CD4-positive, alpha-beta T cell treated with Interleukin-1 beta for 1 hour (primary cell): ENCODE data around the gene SSU72.
"Not testable (repeated sequence)": the region's sequence is repeated elsewhere in the genome, so short reads cannot be mapped to it uniquely, and the experiment has no call there.

Source experiments
- DNase-seq, 2 donors: peaks; one replicate each; pipeline ENCODE4 v3.0.0-alpha.2; 2020 to 2022

SSU72 gene

DNA sequence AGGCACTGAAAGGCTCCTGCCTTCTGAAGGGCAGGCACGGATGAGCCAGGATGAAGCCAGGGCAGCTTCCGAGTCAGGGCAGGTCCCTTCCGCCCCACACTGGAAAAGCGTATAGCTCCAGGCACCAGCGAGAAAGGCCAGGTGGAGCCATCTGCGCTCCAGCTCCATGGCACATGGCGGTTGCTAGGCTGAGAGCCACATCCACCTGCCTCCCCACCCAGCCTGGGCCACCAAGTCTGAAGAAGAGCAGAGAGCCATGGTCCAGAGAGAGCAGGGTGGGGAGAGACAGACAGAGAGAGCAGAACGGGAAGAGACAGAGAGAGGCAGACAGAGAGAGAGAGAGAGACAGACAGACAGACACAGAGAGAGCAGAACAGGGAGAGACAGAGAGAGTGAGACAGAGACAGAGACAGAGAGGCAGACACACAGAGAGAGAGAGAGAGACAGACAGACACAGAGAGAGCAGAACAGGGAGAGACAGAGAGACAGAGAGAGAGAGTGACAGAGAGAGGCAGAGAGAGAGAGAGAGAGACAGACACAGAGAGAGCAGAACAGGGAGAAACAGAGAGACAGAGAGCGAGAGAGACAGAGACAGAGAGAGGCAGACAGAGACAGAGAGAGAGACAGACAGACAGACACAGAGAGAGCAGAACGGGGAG lies 20.1 kb upstream of the SSU72 start:
- DNase-seq, result no peak

DNA sequence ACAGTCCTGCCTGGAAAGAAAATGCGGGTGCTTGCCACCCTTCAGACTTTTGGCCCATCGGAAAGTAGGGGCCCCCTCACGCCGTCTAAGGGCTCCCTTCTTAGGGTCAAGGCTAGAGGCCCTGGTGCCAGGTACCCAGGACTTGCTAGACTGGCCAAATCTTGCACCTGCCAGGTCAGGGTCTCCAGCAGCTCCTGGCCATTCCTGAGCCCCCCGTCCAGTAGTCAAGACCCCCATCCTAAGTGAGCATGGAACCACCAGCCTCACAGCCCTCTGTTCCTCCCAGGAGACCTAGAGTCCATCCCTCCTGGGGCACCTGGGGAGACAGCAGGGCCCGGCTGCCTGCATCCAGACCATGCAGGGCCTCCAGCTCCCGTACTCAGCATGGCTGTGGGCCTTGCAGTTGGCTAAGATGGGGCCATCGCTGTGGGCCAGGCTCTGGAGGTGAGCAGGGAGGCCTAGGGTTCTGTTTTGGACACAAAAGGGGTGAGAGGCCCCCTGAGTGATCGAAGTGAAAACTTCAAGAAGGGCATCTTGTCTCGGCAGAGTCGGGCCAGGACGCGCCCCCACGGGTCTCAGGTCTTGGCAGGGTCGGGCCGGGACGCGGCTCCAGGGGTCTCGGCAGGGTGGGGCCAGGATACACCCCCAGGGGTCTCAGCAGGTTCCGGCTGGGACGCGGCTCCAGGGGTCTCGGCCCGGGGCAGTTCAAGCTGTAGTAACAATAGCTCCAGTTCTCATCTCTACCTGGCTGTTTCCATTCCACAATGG lies 19.4 kb upstream of the SSU72 start:
- DNase-seq, result no peak

DNA sequence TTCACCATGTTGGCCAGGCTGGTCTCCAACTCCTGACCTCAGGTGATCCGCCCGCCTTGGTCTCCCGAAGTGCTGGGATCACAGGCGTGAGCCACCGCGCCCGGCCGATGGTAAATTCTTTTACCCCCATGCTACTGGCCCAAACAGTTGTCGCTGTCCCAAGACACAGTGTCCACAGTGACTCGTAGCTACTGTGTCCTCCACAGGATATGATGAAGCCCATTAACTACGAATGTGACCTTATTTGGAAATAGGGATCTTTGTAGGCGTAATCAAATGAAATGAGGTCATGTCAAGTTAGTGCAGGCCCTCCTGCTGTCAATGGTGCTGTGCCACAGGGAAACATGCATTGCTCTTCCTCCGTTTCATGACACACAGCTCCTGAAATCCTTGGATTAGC lies 16.8 kb upstream of the SSU72 start:
- no peak for DNase-seq

DNA sequence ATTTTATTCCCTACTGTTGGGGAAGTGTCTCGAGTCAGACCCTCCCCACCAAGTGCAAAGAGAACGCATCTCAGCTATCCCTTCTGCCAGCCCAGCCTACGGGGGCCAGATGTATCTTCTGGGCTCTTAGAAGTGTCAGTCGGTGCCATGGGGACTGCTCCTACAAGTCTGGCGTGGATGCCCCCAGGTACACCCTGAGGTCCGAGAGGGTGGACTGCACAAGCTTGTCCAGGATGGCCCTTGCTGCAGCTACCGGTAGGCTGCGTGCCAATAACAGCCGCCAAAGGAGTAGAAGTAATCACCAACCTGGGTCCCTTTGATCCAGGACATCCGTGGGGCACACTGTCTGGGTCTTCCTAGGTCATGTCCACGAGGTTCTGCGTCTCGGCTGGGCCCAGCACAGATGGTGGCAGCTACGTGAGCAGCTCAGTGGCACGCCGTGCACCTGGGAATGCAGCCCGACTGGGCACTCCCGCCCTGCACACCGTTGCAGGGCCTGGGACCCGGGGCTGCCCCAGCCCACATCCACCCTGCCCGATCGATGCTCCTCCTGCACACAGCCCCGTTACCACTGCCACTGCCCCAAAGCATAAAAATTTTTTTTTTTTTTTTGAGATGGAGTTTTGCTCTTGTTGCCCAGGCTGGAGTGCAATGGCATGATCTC lies 8.8 kb upstream of the SSU72 start:
- DNase-seq, result no peak

- no peak for DNase-seq
Measured at GRCh38 chr1:1582585-1583346, 8.1 kb upstream of the SSU72 start.

GRCh38 chr1:1578371-1578940 lies 3.8 kb upstream of the SSU72 start:
- DNase-seq, result no peak

DNA sequence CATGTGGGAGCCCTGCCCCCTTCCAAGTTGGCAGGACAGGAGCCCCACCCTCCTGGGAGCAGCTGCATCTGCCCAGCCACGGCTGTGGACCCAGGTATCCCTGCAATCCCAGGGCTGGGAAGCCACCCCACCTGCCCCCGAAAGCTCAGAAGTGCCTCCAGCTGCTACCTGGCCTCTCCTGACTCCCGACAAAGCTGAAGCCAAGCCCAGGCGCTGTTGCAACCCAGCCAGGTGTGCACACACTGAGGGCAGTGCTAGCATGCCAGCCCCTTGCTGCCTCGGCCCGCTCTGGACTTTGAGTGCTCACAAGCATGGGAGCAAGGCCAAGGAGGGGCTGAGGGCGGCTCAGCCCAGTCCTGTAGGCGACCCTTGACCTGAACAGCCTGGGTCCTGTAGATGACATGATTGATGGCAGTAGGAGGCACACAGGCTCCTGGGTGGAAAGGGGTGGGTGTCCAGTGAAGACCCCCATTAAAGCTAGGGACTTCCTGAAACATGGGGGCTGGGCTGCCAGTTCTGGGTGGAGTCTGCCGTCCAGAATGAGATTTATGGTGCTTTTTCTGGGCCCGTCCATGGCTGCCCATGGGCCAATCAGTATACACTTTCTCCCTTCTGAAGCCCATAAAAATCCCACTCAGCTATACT lies 2.8 kb upstream of the SSU72 start:
- no peak for DNase-seq

DNA sequence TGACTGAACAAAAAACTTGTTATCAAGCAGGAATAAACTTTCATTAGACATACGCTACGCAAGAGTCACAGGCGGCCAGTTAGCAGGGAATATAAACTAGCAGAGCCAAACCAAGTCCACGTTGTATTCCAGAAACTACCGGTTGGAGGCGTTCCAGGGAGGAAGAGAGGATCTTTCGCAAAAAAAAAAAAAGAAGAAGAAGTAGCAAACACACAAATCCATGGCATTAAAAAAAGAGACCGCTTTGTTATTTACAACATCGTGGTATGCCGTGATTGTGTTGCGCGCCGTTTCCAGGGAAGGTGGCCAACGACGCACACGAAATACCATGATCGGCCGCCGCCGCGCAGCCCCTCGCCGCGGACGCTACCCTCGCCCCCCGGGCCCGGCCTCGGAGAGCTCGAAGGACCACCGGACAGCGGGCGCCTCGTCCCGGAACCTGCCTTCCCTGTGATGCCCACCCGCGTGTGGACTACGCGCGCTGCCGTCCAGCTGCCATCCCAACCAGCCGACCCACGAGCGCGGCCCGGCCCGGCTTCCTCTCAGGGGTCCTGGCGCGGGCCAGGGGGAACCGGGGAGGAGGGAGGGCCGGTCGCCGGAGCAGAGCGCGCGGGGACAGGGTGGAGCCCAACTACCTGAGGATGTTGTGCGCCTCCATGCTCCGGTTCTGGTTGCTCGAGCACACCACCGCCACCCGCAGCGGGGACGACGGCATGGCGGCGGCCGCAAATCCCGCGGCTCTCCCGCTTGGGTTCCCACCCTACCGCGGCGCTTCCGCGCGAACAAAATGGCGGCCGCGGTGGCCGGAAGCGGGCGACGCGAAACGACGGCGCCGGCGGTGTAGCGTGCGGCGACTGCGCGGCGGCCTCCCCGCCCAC lies 581 bp downstream of the SSU72 start:
- DNase-seq, result peak; percentile 78 to 81

DNA sequence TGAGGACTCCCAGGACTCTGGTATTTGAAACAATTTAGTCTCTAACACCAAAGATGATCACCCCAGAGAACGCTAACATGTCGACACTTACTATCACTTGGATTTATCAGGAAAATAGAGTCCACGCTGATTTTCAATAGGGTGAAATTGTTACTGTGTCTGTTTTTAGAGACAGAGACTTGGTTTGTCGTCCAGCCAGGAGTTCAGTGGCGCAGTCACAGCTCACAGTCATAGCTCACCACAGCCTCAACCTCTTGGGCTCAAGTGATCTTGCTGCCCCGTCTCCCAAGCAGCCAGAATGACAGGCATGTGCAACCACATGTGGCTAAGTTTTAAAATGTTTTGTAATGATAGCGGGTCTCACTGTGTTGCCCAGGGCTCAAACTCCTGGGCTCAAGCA lies 5.3 kb downstream of the SSU72 start:
- no peak for DNase-seq

DNA sequence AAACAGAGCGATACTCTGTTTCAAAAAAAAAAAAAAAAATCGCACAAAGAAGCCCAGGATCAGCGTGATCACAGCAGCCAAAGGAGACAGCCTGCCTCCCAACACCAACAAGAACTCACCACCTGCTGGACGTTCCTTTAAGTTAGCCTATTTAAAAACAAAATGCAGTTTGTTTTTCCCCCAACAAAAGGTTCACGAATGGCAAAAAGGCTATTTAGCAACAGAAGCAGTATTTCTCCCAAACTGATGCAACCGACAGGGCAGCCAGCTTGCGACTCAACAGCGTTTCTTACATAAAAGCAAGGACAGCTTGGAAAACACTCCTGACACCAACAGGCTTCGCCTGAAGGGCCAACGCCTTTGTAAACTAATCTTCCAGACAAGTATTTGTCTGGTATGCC lies 6.8 kb downstream of the SSU72 start:
- DNase-seq, result no peak

- no peak for DNase-seq
Measured at GRCh38 chr1:1567152-1567875, 7.3 kb downstream of the SSU72 start.

DNA sequence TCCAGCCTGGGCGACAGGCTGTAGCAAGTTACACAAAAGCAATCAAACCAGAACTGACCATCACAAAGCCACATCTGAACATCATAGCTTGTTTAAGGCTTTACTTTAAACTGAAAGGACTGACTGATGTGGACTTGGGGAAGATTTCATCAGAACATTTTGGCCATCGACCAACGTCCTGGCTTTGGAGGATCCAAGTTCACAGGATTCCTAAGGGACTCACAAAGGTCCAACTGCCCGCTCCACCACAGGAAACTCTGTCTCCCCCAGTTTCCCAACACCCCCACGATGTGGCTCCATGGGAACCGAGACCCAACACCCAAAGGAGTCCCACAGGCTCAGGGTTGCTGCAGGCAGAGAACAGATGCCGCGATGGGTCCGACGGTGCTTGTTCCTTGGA lies 9.3 kb downstream of the SSU72 start:
- DNase-seq, result no peak

DNA sequence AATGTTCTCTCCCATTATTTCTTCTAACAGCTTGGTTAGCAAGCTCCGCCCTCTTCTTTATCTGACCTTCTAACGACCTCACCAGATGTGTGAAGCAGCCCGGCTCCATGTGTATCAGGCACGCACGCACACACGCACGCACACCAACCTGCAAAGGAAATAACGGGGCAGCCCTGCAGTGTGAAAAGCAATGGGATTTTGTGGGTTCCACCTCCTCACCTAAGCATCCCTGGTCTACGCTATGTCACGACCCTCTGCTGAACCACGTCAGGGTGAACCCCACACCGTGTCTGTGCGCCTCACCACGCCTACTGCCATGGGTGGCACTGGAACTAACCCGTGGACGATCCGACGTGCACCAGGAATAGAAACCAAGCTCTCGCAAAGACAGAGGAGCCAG lies 10.4 kb downstream of the SSU72 start:
- no peak for DNase-seq

DNA sequence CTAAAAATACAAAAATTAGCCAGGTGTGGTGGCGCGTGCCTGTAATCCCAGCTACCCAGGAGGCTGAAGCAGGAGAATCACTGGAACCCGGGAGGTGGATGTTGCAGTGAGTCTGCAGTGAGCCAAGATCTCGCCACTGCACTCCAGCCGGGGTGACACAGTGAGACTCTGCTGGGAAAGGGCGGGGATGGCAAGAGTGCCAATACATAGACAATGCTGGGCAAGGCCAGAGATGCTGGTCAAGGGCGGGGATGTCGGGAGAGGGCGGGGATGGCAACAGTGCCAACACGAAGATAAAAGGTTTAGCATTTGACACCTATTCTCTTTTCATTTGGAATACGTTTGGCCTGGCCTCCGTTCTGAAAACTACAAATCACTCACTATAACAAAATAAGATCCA lies 11.0 kb downstream of the SSU72 start:
- DNase-seq, result no peak

DNA sequence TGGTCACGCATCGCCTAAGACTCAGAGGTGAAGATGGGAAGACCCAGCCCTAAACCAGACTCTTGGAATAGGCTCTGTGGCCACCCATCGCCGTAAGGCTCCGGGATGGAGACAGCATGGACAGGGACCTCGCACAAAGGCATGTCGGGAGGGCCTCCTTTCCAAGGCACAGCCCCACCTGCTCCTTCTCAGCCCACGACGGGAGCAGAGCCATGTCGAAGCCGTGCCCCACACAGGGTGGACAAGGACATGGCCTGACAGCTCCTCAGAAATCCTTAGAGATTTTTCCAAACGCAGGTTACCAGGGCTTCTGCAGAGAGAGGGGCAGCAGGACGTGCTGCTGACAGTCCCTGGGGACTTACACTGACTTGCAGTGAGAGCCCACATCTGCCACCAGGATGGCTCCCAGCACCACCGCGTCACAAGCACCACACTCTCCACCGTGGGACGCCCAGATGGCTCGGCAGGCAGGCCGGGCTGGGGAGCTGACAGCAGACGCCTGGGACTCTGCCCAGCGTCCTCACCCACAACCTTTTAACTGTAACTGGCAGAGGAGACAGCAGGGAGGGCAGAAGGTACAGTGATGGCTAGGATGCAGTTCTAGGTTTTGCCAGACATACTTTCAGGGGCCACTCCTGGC lies 12.0 kb downstream of the SSU72 start:
- DNase-seq, result no peak

DNA sequence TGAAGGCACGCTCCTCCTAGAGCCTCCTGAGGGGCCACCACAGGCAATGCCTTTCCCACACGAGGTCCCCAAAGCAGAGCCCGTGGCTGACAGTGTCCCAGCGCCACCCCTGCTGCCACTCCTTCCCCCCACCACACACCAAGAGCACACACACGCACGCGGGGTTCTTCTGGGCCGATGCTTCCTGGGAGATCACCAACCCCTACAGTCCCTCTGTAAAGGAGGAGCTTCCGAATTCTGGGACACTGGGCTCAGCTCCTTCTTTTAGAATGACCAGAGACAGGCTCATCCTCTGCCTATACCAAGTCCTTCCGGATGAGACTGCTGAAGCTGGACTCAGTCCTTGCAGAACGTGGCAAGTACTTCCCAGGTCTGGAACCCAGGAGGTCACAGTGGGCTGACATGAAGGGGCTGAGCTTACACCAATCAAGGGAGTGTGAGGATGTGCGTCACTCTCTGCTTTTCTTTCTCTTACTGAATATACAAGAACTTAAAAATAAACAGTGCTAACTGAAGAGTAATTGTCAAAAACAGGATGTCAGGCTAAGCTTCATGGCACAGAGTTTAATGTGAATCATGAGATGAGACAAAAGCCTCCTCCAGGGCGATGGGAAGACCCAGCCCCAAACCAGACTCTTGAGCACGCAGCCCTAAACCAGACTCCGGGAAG lies 12.7 kb downstream of the SSU72 start:
- DNase-seq, result no peak

GRCh38 chr1:1560178-1560577 lies 14.5 kb downstream of the SSU72 start:
- no peak for DNase-seq

- no peak for DNase-seq
Measured at GRCh38 chr1:1559066-1559465, 15.6 kb downstream of the SSU72 start.

GRCh38 chr1:1558591-1558990 lies 16.1 kb downstream of the SSU72 start:
- no peak for DNase-seq

DNA sequence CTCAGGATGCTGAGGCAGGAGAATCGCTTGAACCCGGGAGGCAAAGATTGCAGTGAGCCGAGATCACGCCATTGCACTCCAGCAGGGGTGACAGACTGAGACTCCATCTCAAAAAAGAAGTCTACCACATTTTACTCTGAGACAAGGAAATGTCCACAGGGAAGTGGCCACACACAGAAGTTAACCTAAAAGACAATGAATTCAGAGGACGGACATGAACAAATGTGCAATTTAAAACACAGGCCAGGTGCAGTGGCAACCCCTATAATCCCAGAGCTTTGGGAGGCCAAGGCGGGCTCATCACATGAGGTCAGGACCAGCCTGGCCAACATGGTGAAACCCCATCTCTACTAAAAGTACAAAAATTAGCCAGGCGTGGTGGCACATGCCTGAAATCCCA lies 17.0 kb downstream of the SSU72 start:
- not testable (repeated sequence) for DNase-seq
